GM19023 (cell line): Measurements from ENCODE around the gene THADA.
"Not testable (repeated sequence)": the region's sequence is repeated elsewhere in the genome, so short reads cannot be mapped to it uniquely, and the experiment has no call there.

Experiments used
- ATAC-seq: cut with Tn5 transposase; IDR thresholded peaks from one replicate; pipeline ENCODE4 v1.9.1; 2021; ENCODE audit warnings: mild to moderate bottlenecking, moderate library complexity; ENCODE audit not compliant: unreplicated experiment

The THADA gene

GRCh38 chr2:43391201-43391877 is 204.5 kb downstream of the THADA start:
- ATAC-seq, result no peak

GRCh38 chr2:43389581-43390466 is 206.0 kb downstream of the THADA start:
- no peak for ATAC-seq

- no peak for ATAC-seq
Measured at GRCh38 chr2:43388371-43388770, 207.5 kb downstream of the THADA start.

- ATAC-seq, result peak; percentile 71
Measured at GRCh38 chr2:43387092-43388062, 208.5 kb downstream of the THADA start.

GRCh38 chr2:43386679-43387078 is 209.2 kb downstream of the THADA start:
- not testable (repeated sequence) for ATAC-seq

- ATAC-seq, result no peak
Measured at GRCh38 chr2:43384143-43384542, 211.7 kb downstream of the THADA start.

- ATAC-seq, result no peak
Measured at GRCh38 chr2:43383533-43383932, 212.3 kb downstream of the THADA start.

- ATAC-seq, result no peak
Measured at GRCh38 chr2:43379494-43379893, 216.3 kb downstream of the THADA start.

- no peak for ATAC-seq
Measured at GRCh38 chr2:43377327-43377726, 218.5 kb downstream of the THADA start.

- no peak for ATAC-seq
Measured at GRCh38 chr2:43376523-43377198, 219.2 kb downstream of the THADA start.

- ATAC-seq, result no peak
Measured at GRCh38 chr2:43375746-43376522, 219.9 kb downstream of the THADA start.

GRCh38 chr2:43372416-43373081 is 223.3 kb downstream of the THADA start:
- ATAC-seq, result no peak

- ATAC-seq, result no peak
Measured at GRCh38 chr2:43370705-43371104, 225.1 kb downstream of the THADA start.

GRCh38 chr2:43370146-43370545 is 225.7 kb downstream of the THADA start:
- ATAC-seq, result no peak

GRCh38 chr2:43368483-43369385 is 227.1 kb downstream of the THADA start:
- ATAC-seq, result no peak

- no peak for ATAC-seq
Measured at GRCh38 chr2:43367012-43367782, 228.6 kb downstream of the THADA start.

- no peak for ATAC-seq
Measured at GRCh38 chr2:43363120-43363519, 232.7 kb downstream of the THADA start.
